Adrenal gland (tissue), 12 donors: ENCODE measurements around the gene RFFL. TPM values are rescaled to one million over a fixed set of nuclear protein-coding genes. Genes with fewer than 3 reads are reported as not detected.

Experiments used
- DNase-seq, 7 donors: peaks; one replicate each; pipeline ENCODE4 v3.0.0-alpha.2; 2019 to 2020
- H3K27ac ChIP-seq, 5 donors: fragments of 200-600 bp; sonication (generic) in 4 of 5; 1 replicate in 3 of 5; 2 replicates in 2 of 5; pipeline versions ENCODE4 v1.5.1 to v1.8.0; 2016 to 2020; ENCODE audit warnings: mild to moderate bottlenecking in 1 of 5
- H3K27me3 ChIP-seq: fragments of 200-600 bp; 2 replicates; pipeline ENCODE4 v1.8.0; 2021
- H3K36me3 ChIP-seq, 2 donors: fragments of 200-600 bp; replicated peaks in 1 of 2; 1 replicate in 1 of 2; 2 replicates in 1 of 2; pipeline versions ENCODE4 v1.5.1 to v1.8.0; 2018 to 2022
- H3K4me1 ChIP-seq, 2 donors: fragments of 200-600 bp; replicated peaks in 1 of 2; 1 replicate in 1 of 2; 2 replicates in 1 of 2; pipeline versions ENCODE4 v1.5.1 to v1.8.0; 2018 to 2021
- H3K4me3 ChIP-seq, 4 donors: fragments of 200-600 bp; sonication (generic) in 3 of 4; one replicate each; pipeline ENCODE4 v1.5.1; 2016 to 2018
- H3K9me3 ChIP-seq, 3 donors: fragments of 200-600 bp; sonication (generic) in 1 of 3; replicated peaks in 1 of 3; 1 replicate in 2 of 3; 2 replicates in 1 of 3; pipeline versions ENCODE4 v1.5.1 to v1.8.0; 2016 to 2021
- CTCF ChIP-seq, 6 experiments: fragments of 450-650 bp in 4 of 6; fragments of 200-600 bp in 2 of 6; sonication (generic) in 1 of 6; IDR thresholded peaks; 1 replicate in 5 of 6; 2 replicates in 1 of 6; pipeline versions ENCODE4 v1.5.1 to v1.8.0; 2016 to 2021; ENCODE audit warnings: antibody characterized with exemption in 6 of 6, mild to moderate bottlenecking in 2 of 6, moderate library complexity in 1 of 6
- POLR2A ChIP-seq, 2 donors: fragments of 450-650 bp; IDR thresholded peaks; one replicate each; pipeline ENCODE4 v1.6.1; 2017; ENCODE audit warnings: antibody characterized with exemption in 2 of 2, mild to moderate bottlenecking in 2 of 2, moderate library complexity in 1 of 2
- WGBS, 4 donors: extraction: QIAGEN DNeasy Blood & Tissue Kit in 2 of 4; methylation state at CpG; one replicate each; pipeline versions ENCODE4 v1.1.5 to v1.1.7; 2013 to 2017; 5-methylcytosine and 5-hydroxymethylcytosine counted together
- intact Hi-C, 2 donors: fragments of 100-400 bp; cut with DNase I; formaldehyde crosslinking; loops; one replicate each; pipeline versions ENCODE4 v1.14.1 to v1.15.0; 2022 to 2023
- polyA plus RNA-seq, 3 donors: library from polyadenylated mRNA; stranded (reverse); fragments of 200-250 nt in 2 of 3; fragments of 350-450 nt in 1 of 3; fragmentation: Illumina TruSeq in 1 of 3; extraction: RNeasy Lipid Tissue Mini Kit (QIAGEN cat#74804) in 1 of 3; gene quantifications; one replicate each; pipeline ENCODE4 v1.2.3, GENCODE V29; 2013 to 2014
- total RNA-seq, 9 donors: library from RNA; depleted of rRNA in 4 of 9; stranded (reverse); fragments of >200 nt in 4 of 9; fragments of 120-200 nt in 1 of 9; fragmentation: NEBNext Ultra II Directional in 1 of 9; extraction: Animal tissue kit (Norgen Biotek cat#: 25700) in 1 of 9; gene quantifications; one replicate each; pipeline versions ENCODE4 v1.1.0 to v1.2.4, GENCODE V29; 2013 to 2023
- donor health status: healthy with polysubstance abuse.
- donor health status: Bipolar disorder and iron deficiency.
- donor health status: DM: yes; HTN: yes; CAD: no.
- donor health status: DM: no; HTN: no; CAD: no.
- donor health status: DM: no; HTN: no; CAD: no.
- donor health status: DM: yes; HTN: yes; CAD: no.

The RFFL gene
- total and polyA plus RNA-seq, 12 donors, result 2.5 to 24.4 (median 16.3) TPM

GRCh38 chr17:35057332-35057915 lies 6.1 kb downstream of the RFFL start:
- no peaks in the 10 kb centered on the region for H3K27me3 ChIP-seq
- TF ChIP-seq POLR2A (IDR thresholded peaks at IDR 0.05) (no peak), CTCF (IDR thresholded peaks at IDR 0.05) (no peak)
- H3K9me3 ChIP-seq, result no peaks in the 10 kb centered on the region
- H3K4me3 ChIP-seq, result no peak overlapping the region
- WGBS, 4 donors, result 96 to 100% (median 98%) methylated on average over 1 of the region's 1 CpG
- H3K27ac ChIP-seq, result no peak overlapping the region
- no peak for DNase-seq
- peaks cover 0 to 6% of the 10 kb centered on the region in 2 donors for H3K4me1 ChIP-seq
- no peaks in the 10 kb centered on the region for H3K36me3 ChIP-seq
- intact Hi-C loops, result no loop called here

- no peak overlapping the region for H3K27ac ChIP-seq
- no peak for TF ChIP-seq CTCF (IDR thresholded peaks at IDR 0.05)
- no peaks in the 10 kb centered on the region for H3K9me3 ChIP-seq
- H3K27me3 ChIP-seq, result no peaks in the 10 kb centered on the region
- no peak for DNase-seq
- H3K4me1 ChIP-seq, result peaks cover 4 to 15% of the 10 kb centered on the region in 2 donors
- intact Hi-C loops, result no loop called here
- WGBS, 4 donors, result 90 to 98% (median 93%) methylated on average over 3 of the region's 3 CpGs
- no peak overlapping the region for H3K4me3 ChIP-seq
- no peaks in the 10 kb centered on the region for H3K36me3 ChIP-seq
These were observed 7.5 kb downstream of the RFFL start for GRCh38 chr17:35056013-35056412.

- no peaks in the 10 kb centered on the region for H3K27me3 ChIP-seq
- TF ChIP-seq CTCF (IDR thresholded peaks at IDR 0.05) (no peak), POLR2A (IDR thresholded peaks at IDR 0.05) (no peak)
- DNase-seq, result no peak
- intact Hi-C loops, result no loop called here
- H3K36me3 ChIP-seq, result no peaks in the 10 kb centered on the region
- no peak overlapping the region for H3K27ac ChIP-seq
- H3K4me3 ChIP-seq, result no peak overlapping the region
- 90 to 96% (median 92%) methylated on average over 1 of the region's 1 CpG for WGBS, 4 donors
- H3K9me3 ChIP-seq, result no peaks in the 10 kb centered on the region
- H3K4me1 ChIP-seq, result peaks cover 4 to 20% of the 10 kb centered on the region in 2 donors
These were observed 10.3 kb downstream of the RFFL start for GRCh38 chr17:35053204-35053603.

GRCh38 chr17:35052780-35053179 lies 10.7 kb downstream of the RFFL start:
- intact Hi-C loops, result no loop called here
- TF ChIP-seq POLR2A (IDR thresholded peaks at IDR 0.05), result no peak
- no peak for TF ChIP-seq CTCF (IDR thresholded peaks at IDR 0.05)
- Histone ChIP-seq H3K27me3 (no peaks in the 10 kb centered on the region), H3K27ac (no peak overlapping the region), H3K9me3 (no peaks in the 10 kb centered on the region), H3K36me3 (no peaks in the 10 kb centered on the region), H3K4me3 (no peak overlapping the region), H3K4me1 (peaks cover 4 to 20% of the 10 kb centered on the region in 2 donors)
- DNase-seq, result no peak
